Vagina (tissue), 2 donors: Measurements from ENCODE around the gene TTC23. TPM values are rescaled to one million over a fixed set of nuclear protein-coding genes. Genes with fewer than 3 reads are reported as not detected.

Experiments used
- DNase-seq, 2 donors: peaks; one replicate each; pipeline ENCODE4 v3.0.0-alpha.2; 2017; ENCODE audit errors: extremely low spot score in 2 of 2
- H3K27ac ChIP-seq: fragments of 200-600 bp; sonication (generic); one replicate; pipeline ENCODE4 v1.5.1; 2019
- H3K27me3 ChIP-seq: fragments of 200-600 bp; sonication (generic); one replicate; pipeline ENCODE4 v1.5.1; 2019
- H3K36me3 ChIP-seq, 2 donors: fragments of 200-600 bp; sonication (generic); one replicate each; pipeline ENCODE4 v1.5.1; 2017 to 2019
- H3K4me1 ChIP-seq: fragments of 200-600 bp; sonication (generic); one replicate; pipeline ENCODE4 v1.5.1; 2019
- H3K4me3 ChIP-seq, 2 donors: fragments of 200-600 bp; sonication (generic); 1 replicate in 1 of 2; 2 replicates in 1 of 2; pipeline ENCODE4 v1.5.1; 2016 to 2019
- H3K9me3 ChIP-seq: fragments of 200-600 bp; sonication (generic); one replicate; pipeline ENCODE4 v1.5.1; 2019
- POLR2A ChIP-seq, 2 donors: fragments of 450-650 bp; IDR thresholded peaks; one replicate each; pipeline ENCODE4 v1.6.1; 2017; ENCODE audit warnings: antibody characterized with exemption in 2 of 2, mild to moderate bottlenecking in 2 of 2, moderate library complexity in 2 of 2
- POLR2AphosphoS5 ChIP-seq, 2 donors: sonication (generic); formaldehyde crosslinking; IDR thresholded peaks; one replicate each; pipeline ENCODE4 v1.9.0; 2017; ENCODE audit warnings: antibody characterized with exemption in 2 of 2, mild to moderate bottlenecking in 2 of 2, low read depth in 1 of 2; ENCODE audit not compliant: insufficient read depth in 1 of 2
- intact Hi-C: fragments of 100-400 bp; cut with DNase I; formaldehyde crosslinking; loops from one replicate; pipeline ENCODE4 v1.15.1; 2023
- total RNA-seq: library from RNA; depleted of rRNA; stranded (reverse); fragments of >200 nt; gene quantifications from one replicate; pipeline ENCODE4 v1.2.3, GENCODE V29; 2016
- TF ChIP-seq, protein P1 (sequence below), 3 experiments: fragments of 450-650 bp in 2 of 3; fragments of 200-600 bp in 1 of 3; sonication (generic) in 1 of 3; IDR thresholded peaks; one replicate each; pipeline ENCODE4 v1.5.1; 2017 to 2019; ENCODE audit warnings: antibody characterized with exemption in 3 of 3, mild to moderate bottlenecking in 2 of 3, moderate library complexity in 2 of 3

Gene TTC23
- total RNA-seq, 1 donor from 2014 or later = 64.1 TPM

DNA sequence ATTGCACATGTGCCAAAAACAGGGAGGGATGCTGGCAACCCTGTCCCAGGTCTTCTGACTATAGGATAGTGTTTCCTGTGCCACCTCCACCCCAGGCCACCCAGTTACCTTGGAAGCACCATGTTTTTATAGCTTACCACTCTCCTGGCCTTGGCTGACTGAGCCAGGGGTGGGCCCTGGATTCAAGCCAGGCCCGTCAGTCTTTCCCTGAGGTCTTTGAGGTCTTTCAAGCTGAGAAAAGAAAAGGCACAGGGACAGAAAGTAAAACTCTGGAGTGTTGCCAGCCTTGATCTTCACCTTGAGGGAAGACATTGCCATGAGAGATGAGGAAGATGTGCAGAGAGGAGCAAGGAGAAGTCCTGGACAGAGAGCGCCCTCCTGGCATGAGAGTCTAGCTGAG, 98.2 kb downstream of the TTC23 start:
- Histone ChIP-seq H3K36me3 (peaks cover 0 to 6% of the 10 kb centered on the region in 2 donors), H3K4me1 (no peaks in the 10 kb centered on the region), H3K4me3 (no peak overlapping the region), H3K9me3 (no peaks in the 10 kb centered on the region), H3K27ac (no peak overlapping the region), H3K27me3 (no peaks in the 10 kb centered on the region)
- DNase-seq = peak in 1 of 2 donors; percentile 52
- TF ChIP-seq POLR2AphosphoS5 (IDR thresholded peaks at IDR 0.05; ENCODE audit: insufficient read depth in 1 of 2, low read depth in 1 of 2) = no peak
- intact Hi-C loops = no loop called here

DNA sequence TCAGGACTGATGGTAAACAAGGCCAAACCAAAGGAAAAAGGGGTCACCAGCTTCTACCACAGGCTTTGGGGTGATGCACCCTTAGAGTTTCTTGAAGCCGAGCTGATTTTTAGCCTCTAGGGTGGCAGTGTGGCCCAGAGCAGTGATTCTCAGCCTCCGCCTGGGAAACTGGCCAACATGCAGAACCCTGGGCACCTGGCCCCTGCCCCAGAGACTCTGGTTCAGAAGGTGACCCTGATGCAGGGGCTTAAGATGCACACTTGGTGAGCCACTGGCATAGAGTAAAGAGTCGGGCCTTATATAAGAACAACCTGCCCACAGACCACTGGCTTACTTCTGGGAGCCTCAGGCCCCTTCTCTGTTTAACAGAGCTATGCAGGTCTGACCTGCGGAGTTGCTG, 100.0 kb downstream of the TTC23 start:
- no peaks in the 10 kb centered on the region for H3K9me3 ChIP-seq
- no peak overlapping the region for H3K4me3 ChIP-seq
- no peaks in the 10 kb centered on the region for H3K27me3 ChIP-seq
- peak in 1 of 2 donors; percentile 74 for DNase-seq
- H3K4me1 ChIP-seq = no peaks in the 10 kb centered on the region
- peaks cover 0 to 6% of the 10 kb centered on the region in 2 donors for H3K36me3 ChIP-seq
- intact Hi-C loops = no loop called here
- H3K27ac ChIP-seq = no peak overlapping the region
- TF ChIP-seq POLR2A (IDR thresholded peaks at IDR 0.05) (no peak), POLR2AphosphoS5 (IDR thresholded peaks at IDR 0.05; ENCODE audit: insufficient read depth in 1 of 2, low read depth in 1 of 2) (no peak)
- TF ChIP-seq, protein P1, sequence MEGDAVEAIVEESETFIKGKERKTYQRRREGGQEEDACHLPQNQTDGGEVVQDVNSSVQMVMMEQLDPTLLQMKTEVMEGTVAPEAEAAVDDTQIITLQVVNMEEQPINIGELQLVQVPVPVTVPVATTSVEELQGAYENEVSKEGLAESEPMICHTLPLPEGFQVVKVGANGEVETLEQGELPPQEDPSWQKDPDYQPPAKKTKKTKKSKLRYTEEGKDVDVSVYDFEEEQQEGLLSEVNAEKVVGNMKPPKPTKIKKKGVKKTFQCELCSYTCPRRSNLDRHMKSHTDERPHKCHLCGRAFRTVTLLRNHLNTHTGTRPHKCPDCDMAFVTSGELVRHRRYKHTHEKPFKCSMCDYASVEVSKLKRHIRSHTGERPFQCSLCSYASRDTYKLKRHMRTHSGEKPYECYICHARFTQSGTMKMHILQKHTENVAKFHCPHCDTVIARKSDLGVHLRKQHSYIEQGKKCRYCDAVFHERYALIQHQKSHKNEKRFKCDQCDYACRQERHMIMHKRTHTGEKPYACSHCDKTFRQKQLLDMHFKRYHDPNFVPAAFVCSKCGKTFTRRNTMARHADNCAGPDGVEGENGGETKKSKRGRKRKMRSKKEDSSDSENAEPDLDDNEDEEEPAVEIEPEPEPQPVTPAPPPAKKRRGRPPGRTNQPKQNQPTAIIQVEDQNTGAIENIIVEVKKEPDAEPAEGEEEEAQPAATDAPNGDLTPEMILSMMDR (IDR thresholded peaks at IDR 0.05) = no peak

GRCh38 chr15:99148851-99149276, 100.5 kb downstream of the TTC23 start:
- H3K4me1 ChIP-seq = peaks cover 2% of the 10 kb centered on the region
- H3K9me3 ChIP-seq = no peaks in the 10 kb centered on the region
- peaks cover 0 to 6% of the 10 kb centered on the region in 2 donors for H3K36me3 ChIP-seq
- H3K4me3 ChIP-seq = no peak overlapping the region
- TF ChIP-seq, protein P1 (IDR thresholded peaks at IDR 0.05) = no peak
- no peak for TF ChIP-seq POLR2AphosphoS5 (IDR thresholded peaks at IDR 0.05; ENCODE audit: insufficient read depth in 1 of 2, low read depth in 1 of 2)
- TF ChIP-seq POLR2A (IDR thresholded peaks at IDR 0.05) = no peak
- no peak overlapping the region for H3K27ac ChIP-seq
- DNase-seq = peak in 1 of 2 donors; percentile 28
- intact Hi-C loops = no loop called here
- no peaks in the 10 kb centered on the region for H3K27me3 ChIP-seq

DNA sequence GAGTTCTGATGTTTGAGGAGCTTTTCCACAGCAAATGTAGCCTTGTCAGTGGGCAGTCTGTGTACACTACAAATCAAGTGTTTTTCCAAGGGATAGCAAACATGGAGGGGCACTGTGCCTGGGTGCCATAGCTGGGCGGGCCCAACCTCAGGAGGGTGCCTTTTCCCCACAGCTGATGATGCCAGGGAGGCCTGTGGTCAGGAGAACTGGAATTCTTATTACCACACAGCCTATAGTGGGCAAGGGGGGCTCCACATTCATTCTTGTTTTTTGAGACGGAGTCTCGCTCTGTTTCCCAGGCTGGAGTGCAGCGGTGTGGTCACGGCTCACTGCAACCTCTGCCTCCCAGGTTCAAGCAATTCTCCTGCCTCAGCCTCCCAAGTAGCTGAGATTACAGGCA, 102.7 kb downstream of the TTC23 start:
- Histone ChIP-seq H3K36me3 (peaks cover 0 to 6% of the 10 kb centered on the region in 2 donors), H3K27me3 (no peaks in the 10 kb centered on the region), H3K9me3 (no peaks in the 10 kb centered on the region), H3K4me3 (no peak overlapping the region), H3K4me1 (peaks cover 10% of the 10 kb centered on the region), H3K27ac (no peak overlapping the region)
- DNase-seq = peak in 1 of 2 donors; percentile 40
- TF ChIP-seq POLR2AphosphoS5 (IDR thresholded peaks at IDR 0.05; ENCODE audit: insufficient read depth in 1 of 2, low read depth in 1 of 2) (no peak), POLR2A (IDR thresholded peaks at IDR 0.05) (no peak)
- TF ChIP-seq, protein P1 (IDR thresholded peaks at IDR 0.05) = no peak
- intact Hi-C loops = no loop called here

DNA sequence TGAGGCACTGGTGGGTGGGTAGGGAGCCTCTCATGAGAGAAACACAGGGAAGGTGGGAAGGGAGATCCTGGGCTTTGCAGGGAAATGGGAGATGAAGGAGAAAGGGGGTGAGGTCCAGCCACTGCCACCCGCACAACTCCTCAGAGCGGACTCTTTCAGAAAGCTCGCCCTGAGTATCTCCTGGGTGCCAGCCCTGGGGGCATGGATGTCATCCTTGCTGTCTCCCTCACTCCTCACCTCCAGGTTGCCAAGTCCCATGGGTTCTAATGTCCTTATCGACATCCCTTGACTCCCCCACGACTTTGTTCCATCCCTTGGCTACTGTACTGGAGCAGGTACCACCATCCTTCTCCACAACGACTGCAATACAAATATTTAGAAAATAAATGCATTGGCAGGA, 103.6 kb downstream of the TTC23 start:
- peak in 1 of 2 donors; percentile 81 for DNase-seq
- intact Hi-C loops = no loop called here
- Histone ChIP-seq H3K27ac (no peak overlapping the region), H3K9me3 (no peaks in the 10 kb centered on the region), H3K4me3 (no peak overlapping the region), H3K4me1 (peaks cover 10% of the 10 kb centered on the region), H3K36me3 (peaks cover 0 to 6% of the 10 kb centered on the region in 2 donors), H3K27me3 (no peaks in the 10 kb centered on the region)
- TF ChIP-seq POLR2AphosphoS5 (IDR thresholded peaks at IDR 0.05; ENCODE audit: insufficient read depth in 1 of 2, low read depth in 1 of 2) = no peak
- TF ChIP-seq, protein P1 (IDR thresholded peaks at IDR 0.05) = no peak
- TF ChIP-seq POLR2A (IDR thresholded peaks at IDR 0.05) = no peak
